ENCODE results near the gene TFPT. TPM values are rescaled to one million over a fixed set of nuclear protein-coding genes. Genes with fewer than 3 reads are reported as not detected.

The TFPT gene
- total and polyA plus RNA-seq, 2 of the 13 experiments (the other 11 are each of a cell fraction or from before 2014, with no cell fraction given): 8.4 to 10.7 TPM

- 0 out of 2 replicates have a peak, but pooled peaks have one; percentile 33 for TF ChIP-seq ZHX2 (IDR thresholded peaks at IDR 0.05; ENCODE audit: low read depth)
- no peak for TF ChIP-seq ZHX2 (CRISPR knock-in tag; IDR thresholded peaks at IDR 0.05; ENCODE audit: borderline replicate concordance)
- TF ChIP-seq ZFY (CRISPR knock-in tag; IDR thresholded peaks at IDR 0.05): peak; percentile 85
- no peak for TF ChIP-seq SRSF4 (IDR thresholded peaks at IDR 0.05; ENCODE audit: low read depth, low read length, poor library complexity, severe bottlenecking)
- TF ChIP-seq, protein P1, sequence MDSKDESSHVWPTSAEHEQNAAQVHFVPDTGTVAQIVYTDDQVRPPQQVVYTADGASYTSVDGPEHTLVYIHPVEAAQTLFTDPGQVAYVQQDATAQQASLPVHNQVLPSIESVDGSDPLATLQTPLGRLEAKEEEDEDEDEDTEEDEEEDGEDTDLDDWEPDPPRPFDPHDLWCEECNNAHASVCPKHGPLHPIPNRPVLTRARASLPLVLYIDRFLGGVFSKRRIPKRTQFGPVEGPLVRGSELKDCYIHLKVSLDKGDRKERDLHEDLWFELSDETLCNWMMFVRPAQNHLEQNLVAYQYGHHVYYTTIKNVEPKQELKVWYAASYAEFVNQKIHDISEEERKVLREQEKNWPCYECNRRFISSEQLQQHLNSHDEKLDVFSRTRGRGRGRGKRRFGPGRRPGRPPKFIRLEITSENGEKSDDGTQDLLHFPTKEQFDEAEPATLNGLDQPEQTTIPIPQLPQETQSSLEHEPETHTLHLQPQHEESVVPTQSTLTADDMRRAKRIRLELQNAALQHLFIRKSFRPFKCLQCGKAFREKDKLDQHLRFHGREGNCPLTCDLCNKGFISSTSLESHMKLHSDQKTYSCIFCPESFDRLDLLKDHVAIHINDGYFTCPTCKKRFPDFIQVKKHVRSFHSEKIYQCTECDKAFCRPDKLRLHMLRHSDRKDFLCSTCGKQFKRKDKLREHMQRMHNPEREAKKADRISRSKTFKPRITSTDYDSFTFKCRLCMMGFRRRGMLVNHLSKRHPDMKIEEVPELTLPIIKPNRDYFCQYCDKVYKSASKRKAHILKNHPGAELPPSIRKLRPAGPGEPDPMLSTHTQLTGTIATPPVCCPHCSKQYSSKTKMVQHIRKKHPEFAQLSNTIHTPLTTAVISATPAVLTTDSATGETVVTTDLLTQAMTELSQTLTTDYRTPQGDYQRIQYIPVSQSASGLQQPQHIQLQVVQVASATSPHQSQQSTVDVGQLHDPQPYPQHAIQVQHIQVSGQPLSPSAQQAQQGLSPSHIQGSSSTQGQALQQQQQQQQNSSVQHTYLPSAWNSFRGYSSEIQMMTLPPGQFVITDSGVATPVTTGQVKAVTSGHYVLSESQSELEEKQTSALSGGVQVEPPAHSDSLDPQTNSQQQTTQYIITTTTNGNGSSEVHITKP (CRISPR knock-in tag; IDR thresholded peaks at IDR 0.05; ENCODE audit: low read depth): no peak
- no peak for TF ChIP-seq ZNF777 (CRISPR knock-in tag; IDR thresholded peaks at IDR 0.05)
- no peak for TF ChIP-seq KLF13 (CRISPR knock-in tag; IDR thresholded peaks at IDR 0.05)
- TF ChIP-seq ZC3H13 (CRISPR knock-in tag; IDR thresholded peaks at IDR 0.05): 0 out of 2 replicates have a peak, but pooled peaks have one; percentile 61
- TF ChIP-seq GABPA (IDR thresholded peaks at IDR 0.05; ENCODE audit: low read depth, low read length): no peak
- TF ChIP-seq GABPA (CRISPR knock-in tag; IDR thresholded peaks at IDR 0.05; ENCODE audit: low read depth): no peak
- TF ChIP-seq ZNF713 (CRISPR knock-in tag; IDR thresholded peaks at IDR 0.05): no peak
- no peak for TF ChIP-seq ZNF136 (CRISPR knock-in tag; IDR thresholded peaks at IDR 0.05; ENCODE audit: low read depth)
- TF ChIP-seq FOXJ3 (CRISPR knock-in tag; IDR thresholded peaks at IDR 0.05; ENCODE audit: borderline replicate concordance): no peak
- TF ChIP-seq MXI1 (IDR thresholded peaks at IDR 0.05; ENCODE audit: borderline replicate concordance, low read depth, low read length): no peak
- TF ChIP-seq AGO1 (IDR thresholded peaks at IDR 0.05; ENCODE audit: low read depth, low read length, poor library complexity, severe bottlenecking): no peak
- no peak for TF ChIP-seq RARG (CRISPR knock-in tag; IDR thresholded peaks at IDR 0.05; ENCODE audit: low read depth)
- no peak for TF ChIP-seq ZBTB44 (CRISPR knock-in tag; IDR thresholded peaks at IDR 0.05)
- TF ChIP-seq ZNF543 (CRISPR knock-in tag; IDR thresholded peaks at IDR 0.05): no peak; the same call in 1 of the 2 replicates
- TF ChIP-seq ZNF335 (CRISPR knock-in tag; IDR thresholded peaks at IDR 0.05): no peak
Measured at GRCh38 chr19:54137699-54138488, 22.4 kb upstream of the TFPT start, which contains the start of gene CNOT3 (continued).
